ENCODE measurements around the gene SPNS2. TPM values are rescaled to one million over a fixed set of nuclear protein-coding genes. Genes with fewer than 3 reads are reported as not detected.

SPNS2 gene
- total RNA-seq, 1 donor from 2014 or later = 12.2 TPM

GRCh38 chr17:4497101-4497824 is 1.4 kb upstream of the SPNS2 start:
- TF ChIP-seq CTCF (IDR thresholded peaks at IDR 0.05; ENCODE audit: unreplicated experiment) = no peak
- DNase-seq (ENCODE audit: low spot score in 2 of 2, unreplicated experiment in 2 of 2) = no peak
- peak overlapping the region; percentile 38 for H3K4me3 Mint-ChIP-seq
- H3K36me3 Mint-ChIP-seq = no peaks in the 10 kb centered on the region
- peaks cover 36% of the 10 kb centered on the region for H3K27me3 Mint-ChIP-seq (ENCODE audit: low read depth)
- no peaks in the 10 kb centered on the region for H3K9me3 Mint-ChIP-seq
- no peak overlapping the region for H3K27ac Mint-ChIP-seq
- peaks cover 28% of the 10 kb centered on the region for H3K4me1 Mint-ChIP-seq

GRCh38 chr17:4499431-4500190 is 930 bp downstream of the SPNS2 start:
- H3K27me3 Mint-ChIP-seq (ENCODE audit: low read depth) = peaks cover 39% of the 10 kb centered on the region
- TF ChIP-seq CTCF (IDR thresholded peaks at IDR 0.05; ENCODE audit: unreplicated experiment) = no peak

GRCh38 chr17:4500191-4500571 is 1.5 kb downstream of the SPNS2 start:
- no peaks in the 10 kb centered on the region for H3K9me3 Mint-ChIP-seq
- H3K4me1 Mint-ChIP-seq = peaks cover 35% of the 10 kb centered on the region
- H3K27ac Mint-ChIP-seq = no peak overlapping the region
- no peak for TF ChIP-seq CTCF (IDR thresholded peaks at IDR 0.05; ENCODE audit: unreplicated experiment)
- no peak for DNase-seq (ENCODE audit: low spot score in 2 of 2, unreplicated experiment in 2 of 2)
- peaks cover 39% of the 10 kb centered on the region for H3K27me3 Mint-ChIP-seq (ENCODE audit: low read depth)
- no peaks in the 10 kb centered on the region for H3K36me3 Mint-ChIP-seq
- H3K4me3 Mint-ChIP-seq = peak overlapping the region; percentile 83

More at GRCh38 chr17:4499431-4500190, 930 bp downstream of the SPNS2 start:
- H3K36me3 Mint-ChIP-seq = no peaks in the 10 kb centered on the region
- no peaks in the 10 kb centered on the region for H3K9me3 Mint-ChIP-seq
- H3K4me1 Mint-ChIP-seq = peaks cover 35% of the 10 kb centered on the region
- H3K27ac Mint-ChIP-seq = peak overlapping the region; percentile 21
- H3K4me3 Mint-ChIP-seq = peak overlapping the region; percentile 83
- no peak for DNase-seq (ENCODE audit: low spot score in 2 of 2, unreplicated experiment in 2 of 2)

GRCh38 chr17:4501295-4501949 is 2.7 kb downstream of the SPNS2 start:
- peaks cover 35% of the 10 kb centered on the region for H3K4me1 Mint-ChIP-seq
- TF ChIP-seq CTCF (IDR thresholded peaks at IDR 0.05; ENCODE audit: unreplicated experiment) = no peak
- H3K36me3 Mint-ChIP-seq = no peaks in the 10 kb centered on the region
- no peak overlapping the region for H3K27ac Mint-ChIP-seq
- DNase-seq (ENCODE audit: low spot score in 2 of 2, unreplicated experiment in 2 of 2) = no peak
- no peaks in the 10 kb centered on the region for H3K9me3 Mint-ChIP-seq
- peaks cover 36% of the 10 kb centered on the region for H3K27me3 Mint-ChIP-seq (ENCODE audit: low read depth)
- H3K4me3 Mint-ChIP-seq = no peak overlapping the region

- H3K27ac Mint-ChIP-seq = no peak overlapping the region
- no peak overlapping the region for H3K4me3 Mint-ChIP-seq
- DNase-seq (ENCODE audit: low spot score in 2 of 2, unreplicated experiment in 2 of 2) = no peak
- H3K9me3 Mint-ChIP-seq = no peaks in the 10 kb centered on the region
- no peaks in the 10 kb centered on the region for H3K36me3 Mint-ChIP-seq
- H3K4me1 Mint-ChIP-seq = peaks cover 33% of the 10 kb centered on the region
- no peak for TF ChIP-seq CTCF (IDR thresholded peaks at IDR 0.05; ENCODE audit: unreplicated experiment)
- peaks cover 28% of the 10 kb centered on the region for H3K27me3 Mint-ChIP-seq (ENCODE audit: low read depth)
Measured at GRCh38 chr17:4502466-4503154, 3.9 kb downstream of the SPNS2 start.
